HCT116 (cell line): ENCODE results near the gene CLSTN3. TPM values are rescaled to one million over a fixed set of nuclear protein-coding genes. Genes with fewer than 3 reads are reported as not detected.

ENCODE experiments used
- ATAC-seq: fragments of 200-7000 bp; cut with Tn5 transposase; 2 replicates; pipeline ENCODE4 v1.9.1; 2020; ENCODE audit warnings: mild to moderate bottlenecking, moderate library complexity
- BruUV-seq: library from RNA; stranded (reverse); fragments of 400-500 nt; replicated peaks from 2 replicates; lab custom pipeline; 2021; lab: Mats Ljungman, UMichigan
- CTCF ChIA-PET: fragments of 300-600 bp; sonication (Branson Sonifier 250); formaldehyde crosslinking; loops from one replicate; lab custom pipeline; 2021; ENCODE audit warnings: antibody characterized with exemption; lab: Charles Lee
- POLR2A ChIA-PET: fragments of 300-600, 350-600 bp; sonication (Branson Sonifier 250); formaldehyde crosslinking; loops from one replicate; lab custom pipeline; 2021; ENCODE audit warnings: antibody characterized with exemption; lab: Charles Lee
- RAD21 ChIA-PET, 2 experiments: fragments of 300-600 bp; sonication (Branson Sonifier 250); formaldehyde crosslinking; loops; one replicate each; lab custom pipeline; 2023; ENCODE audit warnings: low total read pairs in 2 of 2; ENCODE audit not compliant: uncharacterized antibody in 2 of 2, unreplicated experiment in 2 of 2, low non-redundant PET in 1 of 2; lab: Charles Lee
- DNase-seq: peaks from one replicate; pipeline ENCODE4 v3.0.0-alpha.2; 2010; ENCODE audit warnings: low read depth, low spot score
- H2AFZ ChIP-seq: fragments of 200-600 bp; shearing (Covaris generic), sonication (generic); 2 replicates; pipeline ENCODE4 v1.6.1; 2017; ENCODE audit warnings: low read depth, mixed run types, mixed read lengths, antibody characterized with exemption, low read length; ENCODE audit not compliant: poor library complexity, severe bottlenecking
- H3K27ac ChIP-seq: 2 replicates; pipeline ENCODE4 v1.5.1; 2012; ENCODE audit warnings: low read depth, low read length
- H3K27me3 ChIP-seq: fragments of 200-600 bp; sonication (generic); 2 replicates; pipeline ENCODE4 v1.6.1; 2016; ENCODE audit warnings: mixed run types, low read length, mixed read lengths; ENCODE audit not compliant: insufficient read depth
- H3K36me3 ChIP-seq, 2 experiments: fragments of 200-500 bp in 1 of 2; fragments of 200-600 bp in 1 of 2; sonication (Bioruptor generic) in 1 of 2; sonication (generic) in 1 of 2; 2 replicates each; pipeline versions ENCODE4 v1.5.1 to v1.6.1; 2014 to 2016; ENCODE audit warnings: low read length in 2 of 2, inconsistent platforms in 1 of 2, mixed read lengths in 1 of 2, mixed run types in 1 of 2; ENCODE audit not compliant: insufficient read depth in 2 of 2, control insufficient read depth in 1 of 2
- H3K4me1 ChIP-seq, 2 experiments: fragments of 200-600 bp in 1 of 2; sonication (generic) in 1 of 2; 2 replicates each; pipeline versions ENCODE4 v1.5.1 to v1.6.1; 2012 to 2017; ENCODE audit warnings: low read length in 2 of 2, inconsistent platforms in 1 of 2, mild to moderate bottlenecking in 1 of 2, mixed read lengths in 1 of 2, mixed run types in 1 of 2, moderate library complexity in 1 of 2; ENCODE audit not compliant: insufficient read depth in 2 of 2, control insufficient read depth in 1 of 2
- H3K4me2 ChIP-seq: fragments of 200-600 bp; sonication (generic); 2 replicates; pipeline ENCODE4 v1.6.1; 2017; ENCODE audit warnings: mixed run types, low read length, mixed read lengths
- H3K4me3 ChIP-seq, 2 experiments: fragments of 200-600 bp in 1 of 2; sonication (generic) in 1 of 2; replicated peaks in 1 of 2; 2 replicates each; pipeline ENCODE4 v1.5.1; 2011 to 2016; ENCODE audit warnings: low read length in 2 of 2, control low read depth in 1 of 2, low read depth in 1 of 2, mild to moderate bottlenecking in 1 of 2, mixed read lengths in 1 of 2, mixed run types in 1 of 2
- H3K79me2 ChIP-seq: fragments of 200-600 bp; sonication (generic); 2 replicates; pipeline ENCODE4 v1.6.1; 2017; ENCODE audit warnings: mild to moderate bottlenecking, mixed run types, low read length, moderate library complexity, mixed read lengths; ENCODE audit not compliant: insufficient read depth
- H3K9ac ChIP-seq: fragments of 200-600 bp; sonication (generic); 2 replicates; pipeline ENCODE4 v1.6.1; 2016; ENCODE audit warnings: low read length, mixed read lengths
- H3K9me2 ChIP-seq: fragments of 200-600 bp; sonication (generic), shearing (Covaris generic); 2 replicates; pipeline ENCODE4 v1.6.1; 2017; ENCODE audit warnings: mixed run types, mild to moderate bottlenecking, moderate library complexity; ENCODE audit not compliant: insufficient read depth
- H3K9me3 ChIP-seq, 2 experiments: fragments of 200-500 bp in 1 of 2; fragments of 200-600 bp in 1 of 2; sonication (Bioruptor generic) in 1 of 2; sonication (generic) in 1 of 2; 2 replicates each; pipeline ENCODE4 v1.6.1; 2014 to 2017; ENCODE audit warnings: low read length in 2 of 2, mixed read lengths in 2 of 2, inconsistent platforms in 1 of 2, low read depth in 1 of 2, mild to moderate bottlenecking in 1 of 2, mixed run types in 1 of 2, moderate library complexity in 1 of 2; ENCODE audit not compliant: control insufficient read depth in 1 of 2, insufficient read depth in 1 of 2
- H4K20me1 ChIP-seq: fragments of 200-600 bp; sonication (generic), shearing (Covaris generic); 2 replicates; pipeline ENCODE4 v1.6.1; 2017; ENCODE audit warnings: mixed run types, mild to moderate bottlenecking, moderate library complexity; ENCODE audit not compliant: insufficient read depth
- CEBPB ChIP-seq: IDR thresholded peaks from 2 replicates; pipeline ENCODE4 v1.6.1; 2012; ENCODE audit warnings: low read depth
- EGR1 ChIP-seq: IDR thresholded peaks from 2 replicates; pipeline ENCODE4 v1.6.1; 2012; ENCODE audit warnings: low read depth
- EZH2phosphoT487 ChIP-seq: fragments of 200-600 bp; IDR thresholded peaks from 2 replicates; pipeline ENCODE4 v1.6.1; 2018; ENCODE audit warnings: antibody characterized with exemption, borderline replicate concordance
- POLR2A ChIP-seq: IDR thresholded peaks from 2 replicates; pipeline ENCODE4 v1.7.0; 2011; ENCODE audit warnings: borderline replicate concordance; ENCODE audit not compliant: insufficient read depth, insufficient read length; ENCODE audit errors: extremely low read depth
- POLR2AphosphoS5 ChIP-seq: IDR thresholded peaks from 2 replicates; pipeline ENCODE4 v1.6.1; 2011; ENCODE audit warnings: mild to moderate bottlenecking, low read depth, low read length, moderate library complexity
- SIN3A ChIP-seq: IDR thresholded peaks from 2 replicates; pipeline ENCODE4 v1.6.1; 2012; ENCODE audit warnings: low read depth
- ZNF274 ChIP-seq: fragments of 200-500 bp; sonication (Bioruptor generic); IDR thresholded peaks from 2 replicates; pipeline ENCODE4 v1.6.1; 2014; ENCODE audit warnings: mild to moderate bottlenecking, low read depth, low read length, inconsistent platforms
- intact Hi-C: fragments of 100-400 bp; cut with micrococcal nuclease; formaldehyde crosslinking; loops from 2 replicates; pipeline ENCODE4 v1.10.0; 2022
- total RNA-seq: library from RNA; stranded (reverse); gene quantifications from one replicate; pipeline ENCODE4 v1.2.1, GENCODE V29; 2021; ENCODE audit not compliant: unreplicated experiment
- TF ChIP-seq, protein P1 (sequence below), 3 experiments: fragments of 200-600 bp in 1 of 3; sonication (generic) in 1 of 3; IDR thresholded peaks in 2 of 3; conservative IDR thresholded peaks in 1 of 3; 2 replicates each; pipeline ENCODE4 v1.5.1; 2012 to 2017; ENCODE audit warnings: low read depth in 2 of 3, low read length in 2 of 3, antibody characterized with exemption in 1 of 3, borderline replicate concordance in 1 of 3, control low read depth in 1 of 3, mild to moderate bottlenecking in 1 of 3, mixed read lengths in 1 of 3, mixed run types in 1 of 3, moderate library complexity in 1 of 3; ENCODE audit not compliant: insufficient read depth in 1 of 3

Gene CLSTN3
- total RNA-seq, 1 experiment from 2014 or later = 23.0 TPM

DNA sequence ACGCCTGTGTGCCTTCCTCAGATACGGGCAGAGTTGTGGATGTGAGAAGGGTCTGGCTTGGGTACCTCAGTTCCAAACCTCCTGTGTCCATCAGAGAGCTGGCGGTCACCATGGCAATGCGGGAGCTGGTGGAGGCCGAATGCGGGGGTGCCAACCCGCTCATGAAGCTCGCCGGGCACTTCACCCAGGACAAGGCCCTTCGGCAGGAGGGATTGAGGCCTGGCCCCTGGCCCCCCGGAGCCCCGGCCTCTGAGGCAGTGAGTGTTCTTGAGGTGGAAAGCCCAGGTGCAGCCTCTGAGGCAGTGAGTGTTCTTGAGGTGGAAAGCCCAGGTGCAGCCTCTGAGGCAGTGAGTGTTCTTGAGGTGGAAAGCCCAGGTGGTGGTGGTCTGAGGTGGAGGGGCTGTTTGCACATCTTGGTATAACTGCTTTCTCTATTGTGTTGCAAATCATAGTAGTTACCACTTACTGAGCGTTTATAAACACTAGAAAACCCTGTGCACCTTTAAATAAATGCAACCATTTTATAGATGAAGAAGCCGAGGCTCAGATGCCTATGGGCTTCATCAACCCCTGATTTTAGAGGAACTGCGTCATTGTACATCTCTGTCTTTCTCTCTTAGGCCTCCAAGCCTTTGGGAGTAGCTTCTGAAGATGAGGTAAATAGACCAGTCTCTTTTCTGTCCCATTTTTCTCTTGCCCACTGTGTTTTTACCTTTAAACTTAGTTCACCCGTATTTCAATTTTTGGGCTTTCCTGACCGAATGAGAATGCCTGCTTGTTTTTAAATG lies 60.3 kb downstream of the CLSTN3 start (continued):
- TF ChIP-seq POLR2AphosphoS5 = no peak

DNA sequence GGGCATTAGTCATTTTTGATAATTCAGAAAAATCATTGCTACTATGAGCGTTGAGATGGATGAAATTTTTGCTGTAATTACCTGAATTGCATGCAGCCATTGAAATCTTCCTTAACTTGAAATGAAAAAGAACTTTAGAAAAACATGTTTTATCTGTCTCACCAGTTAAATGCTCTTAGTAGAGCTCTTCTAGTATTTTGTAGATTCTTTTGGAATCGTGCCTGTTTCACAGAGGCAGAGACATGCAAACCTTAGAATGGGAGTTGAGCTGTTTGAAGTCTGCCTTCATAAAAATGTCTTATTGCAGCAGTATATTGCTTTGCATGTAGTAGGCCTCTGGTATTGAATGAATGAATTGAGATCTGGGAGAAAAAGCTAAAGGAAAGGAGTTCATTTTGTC lies 63.5 kb downstream of the CLSTN3 start:
- peaks cover 0 to 18% of the 10 kb centered on the region in 2 experiments for H3K4me1 ChIP-seq
- ChIA-PET CTCF (no interaction called here), RAD21 (no interaction called here), POLR2A (no interaction called here)
- DNase-seq (no peak), ATAC-seq (no peak)
- H2AFZ ChIP-seq = no peak overlapping the region
- no peak overlapping the region for H3K27ac ChIP-seq
- no TSS peak for BruUV-seq
- intact Hi-C loops = no loop called here
- H4K20me1 ChIP-seq = no peaks in the 10 kb centered on the region; the same call in 1 of the 2 replicates
- H3K4me2 ChIP-seq = no peak overlapping the region
- H3K9me2 ChIP-seq = no peaks in the 10 kb centered on the region
- no peaks in the 10 kb centered on the region for H3K9me3 ChIP-seq
- no peaks in the 10 kb centered on the region for H3K27me3 ChIP-seq
- no peak for TF ChIP-seq POLR2AphosphoS5
- no peak for TF ChIP-seq SIN3A
- TF ChIP-seq ZNF274 = no peak
- no peak for TF ChIP-seq CEBPB
- no peak for TF ChIP-seq EZH2phosphoT487
- TF ChIP-seq POLR2A = no peak
- no peak for TF ChIP-seq EGR1
- TF ChIP-seq, protein P1, sequence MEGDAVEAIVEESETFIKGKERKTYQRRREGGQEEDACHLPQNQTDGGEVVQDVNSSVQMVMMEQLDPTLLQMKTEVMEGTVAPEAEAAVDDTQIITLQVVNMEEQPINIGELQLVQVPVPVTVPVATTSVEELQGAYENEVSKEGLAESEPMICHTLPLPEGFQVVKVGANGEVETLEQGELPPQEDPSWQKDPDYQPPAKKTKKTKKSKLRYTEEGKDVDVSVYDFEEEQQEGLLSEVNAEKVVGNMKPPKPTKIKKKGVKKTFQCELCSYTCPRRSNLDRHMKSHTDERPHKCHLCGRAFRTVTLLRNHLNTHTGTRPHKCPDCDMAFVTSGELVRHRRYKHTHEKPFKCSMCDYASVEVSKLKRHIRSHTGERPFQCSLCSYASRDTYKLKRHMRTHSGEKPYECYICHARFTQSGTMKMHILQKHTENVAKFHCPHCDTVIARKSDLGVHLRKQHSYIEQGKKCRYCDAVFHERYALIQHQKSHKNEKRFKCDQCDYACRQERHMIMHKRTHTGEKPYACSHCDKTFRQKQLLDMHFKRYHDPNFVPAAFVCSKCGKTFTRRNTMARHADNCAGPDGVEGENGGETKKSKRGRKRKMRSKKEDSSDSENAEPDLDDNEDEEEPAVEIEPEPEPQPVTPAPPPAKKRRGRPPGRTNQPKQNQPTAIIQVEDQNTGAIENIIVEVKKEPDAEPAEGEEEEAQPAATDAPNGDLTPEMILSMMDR (IDR thresholded peaks at IDR 0.05 in 2 of 3, conservative IDR thresholded peaks at IDR 0.05 in 1 of 3; ENCODE audit: borderline replicate concordance in 1 of 3, insufficient read depth in 1 of 3, low read depth in 2 of 3, low read length in 2 of 3) = no peak
- no peak overlapping the region for H3K4me3 ChIP-seq
- peaks cover 8 to 14% of the 10 kb centered on the region in 2 experiments; a peak in 2 of 4 replicates for H3K36me3 ChIP-seq
- peaks cover 33% of the 10 kb centered on the region for H3K79me2 ChIP-seq
- H3K9ac ChIP-seq = no peak overlapping the region
